ENCODE data around the gene CGGBP1. TPM values are rescaled to one million over a fixed set of nuclear protein-coding genes. Genes with fewer than 3 reads are reported as not detected.

The CGGBP1 gene, protein sequence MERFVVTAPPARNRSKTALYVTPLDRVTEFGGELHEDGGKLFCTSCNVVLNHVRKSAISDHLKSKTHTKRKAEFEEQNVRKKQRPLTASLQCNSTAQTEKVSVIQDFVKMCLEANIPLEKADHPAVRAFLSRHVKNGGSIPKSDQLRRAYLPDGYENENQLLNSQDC
- total RNA-seq: 10 to 100 TPM; 63.5 to 69.5 (median 64.2) TPM

- Histone ChIP-seq H3K27me3 (no peaks in the 10 kb centered on the region), H3K4me3 (peak within 1 kb of the TSS; percentile 86 to 100 (median 87)), H3K36me3 (no peaks in the 10 kb centered on the region), H3K9me3 (no peaks in the 10 kb centered on the region), H3K27ac (peak within 1 kb of the TSS; percentile 96 to 98), H3K4me1 (peaks cover 0 to 12% of the 10 kb centered on the region in 2 donors)
- intact Hi-C loops (cut with DNase I; ENCODE audit: low total_unique reads): no loop called here
- peak; percentile 98 to 99 for DNase-seq (ENCODE audit: low spot score in 2 of 2)
- TF ChIP-seq POLR2AphosphoS5 (IDR thresholded peaks at IDR 0.05): peak; percentile 70 to 90 (median 77)
- peak in 1 of 3 donors; percentile 12 for TF ChIP-seq CTCF (IDR thresholded peaks at IDR 0.05)
- peak; percentile 65 for TF ChIP-seq POLR2A (IDR thresholded peaks at IDR 0.05)
Observed at GRCh38 chr3:88058581-88059379, at the start of gene CGGBP1, which contains the start of gene ZNF654. Gene CGGBP1, minus strand, starts transcription at chr3:88059005. Its CDS starts 3,029 bp downstream, at chr3:88055976. Gene ZNF654, plus strand, starts transcription at chr3:88059255. Its CDS starts 65 bp downstream, at chr3:88059320.

DNA sequence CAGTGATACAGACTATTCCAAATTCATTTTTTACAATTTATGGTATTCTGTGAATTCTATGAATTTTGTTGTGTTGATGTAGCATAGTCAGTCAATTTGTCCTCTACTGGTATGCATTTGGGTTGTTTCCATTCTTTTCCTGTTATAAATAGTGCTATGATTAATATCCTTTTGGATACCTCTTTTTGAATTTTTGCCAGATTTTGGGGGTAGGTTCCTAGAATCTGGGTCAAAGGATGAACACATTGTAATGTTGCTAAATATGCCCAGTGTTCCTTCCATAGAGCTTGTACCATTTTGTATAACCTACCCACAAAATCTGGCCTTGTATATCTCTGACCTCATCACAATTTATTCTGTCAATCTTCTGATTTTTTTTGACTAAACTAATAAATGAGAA lies 46.5 kb upstream of the CGGBP1 start:
- Histone ChIP-seq H3K27ac (no peak overlapping the region), H3K27me3 (no peaks in the 10 kb centered on the region), H3K4me3 (no peak overlapping the region), H3K4me1 (no peaks in the 10 kb centered on the region), H3K36me3 (no peaks in the 10 kb centered on the region), H3K9me3 (no peaks in the 10 kb centered on the region)
- TF ChIP-seq CTCF (IDR thresholded peaks at IDR 0.05) (no peak), POLR2A (IDR thresholded peaks at IDR 0.05) (no peak), POLR2AphosphoS5 (IDR thresholded peaks at IDR 0.05) (no peak)
- no peak for DNase-seq (ENCODE audit: low spot score in 2 of 2)
- intact Hi-C loops (cut with DNase I; ENCODE audit: low total_unique reads): no loop called here

- no peaks in the 10 kb centered on the region for H3K36me3 ChIP-seq
- TF ChIP-seq CTCF (IDR thresholded peaks at IDR 0.05): no peak
- no peak for TF ChIP-seq POLR2AphosphoS5 (IDR thresholded peaks at IDR 0.05)
- TF ChIP-seq POLR2A (IDR thresholded peaks at IDR 0.05): no peak
- intact Hi-C loops (cut with DNase I; ENCODE audit: low total_unique reads): no loop called here
Observed at GRCh38 chr3:88101142-88101541, 42.3 kb upstream of the CGGBP1 start.

GRCh38 chr3:88093266-88093665 lies 34.5 kb upstream of the CGGBP1 start:
- H3K4me3 ChIP-seq: no peak overlapping the region

More at GRCh38 chr3:88101142-88101541, 42.3 kb upstream of the CGGBP1 start:
- no peak for DNase-seq (ENCODE audit: low spot score in 2 of 2)
- Histone ChIP-seq H3K4me1 (no peaks in the 10 kb centered on the region), H3K27me3 (no peaks in the 10 kb centered on the region), H3K9me3 (no peaks in the 10 kb centered on the region), H3K4me3 (no peak overlapping the region), H3K27ac (no peak overlapping the region)

More at GRCh38 chr3:88093266-88093665, 34.5 kb upstream of the CGGBP1 start:
- Histone ChIP-seq H3K27me3 (no peaks in the 10 kb centered on the region), H3K4me1 (no peaks in the 10 kb centered on the region), H3K9me3 (no peaks in the 10 kb centered on the region), H3K27ac (no peak overlapping the region), H3K36me3 (peaks cover 5% of the 10 kb centered on the region)
- TF ChIP-seq POLR2A (IDR thresholded peaks at IDR 0.05): no peak
- no peak for TF ChIP-seq POLR2AphosphoS5 (IDR thresholded peaks at IDR 0.05)
- no peak for TF ChIP-seq CTCF (IDR thresholded peaks at IDR 0.05)
- intact Hi-C loops (cut with DNase I; ENCODE audit: low total_unique reads): no loop called here
- DNase-seq (ENCODE audit: low spot score in 2 of 2): no peak
